CD4-positive, alpha-beta T cell treated with Interferon alpha-2 for 1 hour (primary cell): ENCODE measurements around the gene FAM229A.
A peak's percentile ranks its signal among the peaks of the same experiment; 100 is the strongest.
"Not testable (repeated sequence)": the region's sequence is repeated elsewhere in the genome, so short reads cannot be mapped to it uniquely, and the experiment has no call there.

Source experiments
- DNase-seq, 2 donors: peaks; one replicate each; pipeline ENCODE4 v3.0.0-alpha.2; 2020 to 2022

Gene FAM229A

DNA sequence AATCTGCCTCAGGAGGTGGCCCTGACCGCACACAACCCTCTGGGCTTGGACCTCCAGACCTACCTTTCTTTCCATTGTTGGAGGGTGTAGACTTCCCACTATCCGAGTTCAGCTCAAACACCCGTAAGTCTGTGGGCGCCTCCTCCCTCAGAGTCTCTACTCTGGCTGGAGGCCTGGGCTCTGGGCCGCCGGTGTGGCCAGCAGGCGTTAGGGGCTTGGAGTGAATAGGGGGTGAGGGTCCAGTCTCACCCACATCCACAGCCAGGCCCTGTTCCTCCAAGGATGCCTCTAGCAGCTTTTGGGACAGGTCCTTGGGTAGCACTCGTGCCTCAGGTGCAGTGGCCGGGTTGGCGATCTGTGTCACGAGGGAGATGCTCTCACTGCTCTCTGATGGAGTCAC lies 13.9 kb upstream of the FAM229A start:
- DNase-seq: no peak

DNA sequence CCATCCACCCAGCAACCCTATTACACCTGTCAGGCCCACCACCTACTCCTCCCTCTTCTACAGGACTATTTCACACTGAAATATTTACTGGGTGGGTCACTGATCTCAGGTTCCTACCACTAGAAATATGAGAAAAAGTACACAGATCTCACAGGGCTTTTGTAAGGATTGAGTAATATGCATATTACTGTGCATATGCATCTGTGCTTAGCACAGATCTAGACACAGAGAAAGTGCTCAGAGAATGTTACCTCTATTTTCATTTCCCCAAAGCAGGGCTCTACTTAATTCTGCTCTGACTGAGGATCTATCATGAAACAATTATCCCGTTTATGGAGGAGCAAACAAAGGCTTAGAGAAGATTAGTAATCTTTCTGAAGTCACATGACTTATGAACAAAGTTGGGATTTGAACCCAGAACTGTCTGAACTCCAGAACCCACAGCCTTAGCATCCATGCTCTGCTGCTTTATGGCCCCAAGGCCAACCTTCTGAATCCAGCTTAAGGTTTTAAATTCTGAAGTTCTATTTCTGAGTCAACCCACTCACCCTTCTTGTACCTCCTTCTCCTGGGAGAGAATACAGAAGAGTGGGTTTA lies 11.8 kb upstream of the FAM229A start:
- no peak for DNase-seq

- DNase-seq: peak; percentile 64 to 80
Observed at GRCh38 chr1:32372149-32372756, 10.0 kb upstream of the FAM229A start.

- no peak for DNase-seq
Observed at GRCh38 chr1:32367912-32368635, 5.8 kb upstream of the FAM229A start.

DNA sequence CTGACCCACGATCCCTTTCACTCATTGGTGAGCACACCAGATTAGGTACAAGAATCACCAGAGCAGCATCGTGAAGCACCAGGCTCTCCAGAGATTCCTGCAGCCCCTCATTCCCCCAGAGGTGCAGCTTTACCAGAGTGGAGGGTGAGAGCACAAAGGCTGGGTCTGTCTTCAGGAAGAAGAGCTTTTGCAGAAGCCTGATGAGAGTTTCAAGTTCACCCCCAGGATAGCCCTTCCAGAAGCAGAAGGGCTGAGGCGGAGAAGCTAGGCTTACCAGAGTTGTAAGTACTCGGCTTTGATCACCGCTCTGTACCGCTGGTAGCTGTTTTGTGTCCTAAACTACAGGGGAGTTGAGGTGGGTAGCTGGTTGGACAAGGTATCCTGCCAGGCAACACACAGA lies 3.2 kb upstream of the FAM229A start:
- DNase-seq: no peak

DNA sequence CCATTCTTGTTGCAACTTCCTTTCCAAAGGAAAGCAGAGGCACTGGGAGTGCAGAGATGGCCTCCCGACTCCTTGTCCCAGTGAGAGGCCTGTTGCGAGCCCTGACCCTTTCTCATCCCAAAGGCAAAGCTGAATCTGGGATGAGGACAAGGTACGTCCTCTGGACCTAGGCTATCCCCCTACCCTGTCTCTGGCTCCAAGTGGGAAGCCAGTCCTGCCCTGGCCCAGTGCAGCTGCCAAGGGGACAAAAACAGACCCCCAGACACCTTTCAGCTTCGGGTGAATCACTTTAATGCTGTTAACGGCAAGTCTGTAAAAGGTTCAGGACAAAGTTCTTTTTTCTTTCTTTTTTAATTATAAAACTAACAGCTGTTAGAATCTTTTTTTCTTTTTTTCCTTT lies 2.6 kb upstream of the FAM229A start:
- DNase-seq: no peak

DNA sequence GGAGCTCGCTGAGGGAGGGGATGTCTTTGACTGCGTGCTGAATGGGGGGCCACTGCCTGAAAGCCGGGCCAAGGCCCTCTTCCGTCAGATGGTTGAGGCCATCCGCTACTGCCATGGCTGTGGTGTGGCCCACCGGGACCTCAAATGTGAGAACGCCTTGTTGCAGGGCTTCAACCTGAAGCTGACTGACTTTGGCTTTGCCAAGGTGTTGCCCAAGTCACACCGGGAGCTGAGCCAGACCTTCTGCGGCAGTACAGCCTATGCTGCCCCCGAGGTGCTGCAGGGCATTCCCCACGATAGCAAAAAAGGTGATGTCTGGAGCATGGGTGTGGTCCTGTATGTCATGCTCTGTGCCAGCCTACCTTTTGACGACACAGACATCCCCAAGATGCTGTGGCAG lies 1.4 kb upstream of the FAM229A start:
- no peak for DNase-seq

DNA sequence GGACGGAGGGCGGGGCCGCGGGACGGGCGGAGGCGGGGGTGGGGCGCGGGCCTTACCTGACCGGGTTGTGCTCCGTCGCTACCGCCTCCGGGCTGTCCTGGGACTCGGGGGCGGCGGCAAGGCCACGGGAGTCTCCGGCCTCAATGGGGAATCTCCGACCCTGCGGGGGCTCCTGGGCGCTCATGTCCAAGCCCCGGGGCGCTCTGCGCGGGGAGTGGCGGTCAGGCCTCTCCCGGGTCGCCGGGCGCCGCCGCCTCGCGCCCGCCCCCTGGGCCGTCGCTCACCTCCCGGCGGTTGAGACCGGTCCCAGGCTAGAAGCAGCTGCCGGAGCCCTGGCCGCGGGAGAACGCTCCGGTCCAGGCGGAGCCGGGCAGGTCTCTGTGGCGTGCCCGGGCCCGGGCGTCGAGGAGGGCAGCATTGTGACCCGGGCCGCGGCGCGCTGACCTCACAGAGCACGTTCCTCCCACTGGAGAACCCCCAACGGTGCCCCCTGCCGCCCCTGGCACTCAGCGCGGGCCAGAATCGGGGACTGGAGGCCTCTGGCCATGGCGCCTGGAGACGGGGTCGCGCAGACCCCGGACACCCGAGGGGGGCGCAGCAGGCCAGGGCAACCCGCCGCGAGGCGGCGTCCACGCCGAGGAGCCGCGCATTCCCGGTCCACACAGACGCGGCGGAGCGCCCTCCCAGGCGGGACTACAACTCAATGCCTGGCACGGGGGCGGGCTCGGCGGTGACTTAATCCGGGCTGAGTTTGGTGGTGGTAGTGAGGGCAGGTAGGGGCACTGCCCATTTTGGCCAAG lies 411 bp downstream of the FAM229A start:
- peak; percentile 12 to 23 for DNase-seq

DNA sequence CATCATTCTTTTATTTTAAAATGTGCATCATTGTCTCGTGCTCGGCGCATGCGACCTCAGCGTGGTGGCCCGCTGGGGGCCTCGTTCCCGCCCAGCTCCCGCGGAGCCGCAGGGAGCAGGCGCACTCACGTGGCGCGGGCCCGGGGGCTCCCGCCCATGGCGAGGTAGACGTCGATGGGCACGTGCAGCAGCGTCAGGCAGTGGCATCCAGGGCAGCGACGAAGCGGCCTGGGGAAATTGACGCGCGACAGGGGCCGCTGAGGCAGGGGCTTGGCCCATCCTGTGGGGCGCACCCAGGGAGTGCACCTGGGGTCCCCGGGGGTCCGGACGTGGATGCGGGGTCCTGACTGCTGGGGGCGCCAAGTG lies 994 bp downstream of the FAM229A start:
- no peak for DNase-seq

DNA sequence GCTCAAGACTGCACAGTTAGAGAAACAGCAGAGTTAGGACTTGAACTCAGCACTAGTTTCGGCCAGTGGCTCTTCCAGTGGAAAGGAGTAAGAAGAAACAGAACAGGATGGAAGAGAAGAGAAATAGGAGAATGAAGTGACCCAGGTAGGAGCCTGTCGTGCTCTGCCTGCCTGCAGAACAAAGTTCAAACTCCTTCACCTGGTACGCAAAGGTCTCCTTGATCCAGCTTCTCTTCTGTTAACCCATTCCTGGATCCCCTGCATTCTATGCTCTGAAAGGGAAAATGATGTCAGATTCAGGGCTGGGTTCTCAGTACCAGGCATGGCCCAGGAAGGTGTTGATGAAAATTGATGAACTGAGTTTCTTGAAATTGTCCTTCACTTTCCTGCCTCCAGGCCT lies 3.9 kb downstream of the FAM229A start:
- DNase-seq: no peak

DNA sequence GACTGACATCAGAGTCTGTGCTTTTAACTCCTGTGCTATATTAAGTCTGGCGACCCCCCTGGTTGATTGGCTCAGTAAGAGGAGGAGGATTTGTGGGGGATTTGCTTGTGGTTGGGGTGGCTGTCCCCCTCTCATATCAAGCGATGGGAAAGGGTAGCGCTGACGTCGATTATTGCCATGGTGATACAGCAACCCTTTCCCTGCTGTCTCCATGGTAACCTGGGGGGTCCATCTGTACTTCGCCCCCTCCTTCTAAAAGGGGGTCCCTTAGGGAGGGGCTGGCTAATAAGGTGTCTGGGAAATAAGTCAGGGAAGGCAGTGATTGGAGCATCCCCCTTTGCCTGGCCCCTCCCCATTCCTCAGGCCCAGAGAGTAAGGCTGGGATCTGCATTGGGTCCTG lies 4.7 kb downstream of the FAM229A start:
- DNase-seq: no peak

- no peak for DNase-seq
Observed at GRCh38 chr1:32356478-32356877, 5.8 kb downstream of the FAM229A start.

DNA sequence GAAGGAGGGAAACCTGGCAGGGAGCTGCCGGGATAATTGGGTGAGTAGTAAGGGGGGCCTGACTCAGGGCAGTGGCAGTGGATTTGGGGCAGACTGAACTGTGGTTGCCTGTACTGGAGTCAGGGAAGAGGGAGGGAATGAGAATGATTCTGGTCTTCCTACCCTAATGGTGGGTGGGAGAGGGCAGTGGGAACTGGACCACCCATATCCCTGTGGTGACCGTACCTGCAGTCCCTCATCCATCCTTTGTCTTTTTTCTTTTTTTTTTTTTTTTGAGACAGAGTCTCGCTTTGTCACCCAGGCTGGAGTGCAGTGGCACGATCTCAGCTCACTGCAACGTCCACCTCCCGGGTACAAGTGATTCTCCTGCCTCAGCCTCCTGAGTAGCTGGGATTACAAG lies 6.5 kb downstream of the FAM229A start:
- DNase-seq: not testable (repeated sequence)

GRCh38 chr1:32353886-32354570 lies 8.3 kb downstream of the FAM229A start:
- no peak for DNase-seq

DNA sequence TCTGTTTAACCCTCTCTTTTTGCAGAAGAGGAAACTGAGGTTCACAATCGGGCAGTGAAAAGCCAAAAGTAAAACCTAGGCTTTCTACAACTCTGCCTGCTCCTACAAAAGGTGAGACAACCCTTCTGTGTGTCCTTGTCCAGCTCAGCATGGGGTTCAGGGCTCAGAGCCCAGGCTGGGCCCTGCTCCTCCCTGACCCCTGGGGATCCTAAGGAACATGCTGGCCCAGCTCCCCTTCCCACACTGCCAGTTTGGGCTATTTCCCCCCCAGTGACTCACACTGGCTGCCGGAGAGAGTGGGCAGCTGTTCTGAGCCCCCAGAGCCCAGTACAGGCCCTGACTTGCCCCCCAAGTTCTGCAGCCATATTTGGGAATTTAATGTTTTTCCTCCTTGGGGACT lies 8.9 kb downstream of the FAM229A start:
- no peak for DNase-seq

GRCh38 chr1:32352831-32353383 lies 9.4 kb downstream of the FAM229A start:
- no peak for DNase-seq

DNA sequence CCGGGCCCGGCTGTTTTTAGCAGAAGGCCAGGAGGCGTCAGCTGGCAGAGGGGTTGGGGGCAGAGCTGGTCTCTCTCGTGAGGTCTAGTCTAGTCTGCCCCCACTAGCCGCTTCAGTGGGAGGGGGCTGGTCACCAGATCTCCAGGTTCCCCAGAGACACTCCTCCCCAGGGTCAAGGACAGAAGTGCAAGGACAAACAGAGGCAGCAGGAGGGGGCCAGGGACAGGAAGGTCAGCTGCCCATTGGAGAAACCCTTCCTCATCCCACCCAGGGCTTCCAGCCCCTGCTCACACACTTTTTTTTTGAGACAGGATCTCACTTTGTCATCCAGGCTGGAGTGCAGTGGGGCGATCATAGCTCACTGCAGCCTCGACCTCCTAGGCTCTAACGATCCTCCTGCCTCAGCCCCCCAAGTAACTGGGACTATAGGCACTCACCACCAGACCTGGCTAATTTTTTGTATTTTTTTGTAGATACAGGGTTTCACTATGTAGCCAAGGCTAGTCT lies 10.0 kb downstream of the FAM229A start:
- DNase-seq: no peak

DNA sequence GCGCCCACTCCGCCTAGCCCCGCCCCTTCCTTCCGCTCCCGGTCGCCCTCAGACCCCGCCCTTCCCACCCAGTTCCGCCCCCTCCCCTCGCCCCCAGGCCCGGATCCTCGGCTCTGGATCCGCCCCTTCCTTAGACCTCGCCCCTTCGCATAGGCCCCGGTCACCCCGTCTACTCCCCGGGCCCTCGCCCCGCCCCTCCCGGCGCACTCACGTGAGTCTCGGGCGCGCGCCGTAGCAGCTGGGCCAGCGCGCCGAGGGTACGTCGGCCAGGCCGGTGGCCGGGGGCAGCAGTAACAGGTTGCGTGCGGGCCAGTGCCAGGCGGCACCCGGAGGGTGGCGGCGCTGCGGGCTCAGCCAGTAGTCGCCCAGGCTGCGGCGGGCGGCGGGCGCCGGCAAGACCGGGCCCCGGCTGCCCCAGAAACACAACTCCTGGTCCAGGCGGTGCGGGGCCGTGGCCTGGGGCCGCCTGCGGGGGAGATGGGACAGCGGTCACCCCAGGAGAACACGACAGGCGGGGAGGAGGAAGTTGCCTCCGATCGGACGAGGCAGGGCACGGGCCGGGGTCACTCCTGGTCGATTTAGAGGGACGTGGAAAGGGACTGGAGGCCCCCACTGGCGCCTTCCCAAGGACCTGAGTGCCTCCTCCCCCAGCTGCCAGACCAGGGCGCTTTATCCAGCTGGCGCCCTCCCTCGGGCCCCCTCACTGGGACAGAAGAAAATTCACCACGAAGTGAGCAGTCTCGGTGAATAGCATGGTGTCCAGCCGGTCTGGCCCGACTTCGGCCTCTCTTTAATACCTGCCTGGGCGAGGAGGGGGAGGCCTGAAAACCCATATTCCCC lies 10.7 kb downstream of the FAM229A start:
- peak; percentile 93 to 96 for DNase-seq

DNA sequence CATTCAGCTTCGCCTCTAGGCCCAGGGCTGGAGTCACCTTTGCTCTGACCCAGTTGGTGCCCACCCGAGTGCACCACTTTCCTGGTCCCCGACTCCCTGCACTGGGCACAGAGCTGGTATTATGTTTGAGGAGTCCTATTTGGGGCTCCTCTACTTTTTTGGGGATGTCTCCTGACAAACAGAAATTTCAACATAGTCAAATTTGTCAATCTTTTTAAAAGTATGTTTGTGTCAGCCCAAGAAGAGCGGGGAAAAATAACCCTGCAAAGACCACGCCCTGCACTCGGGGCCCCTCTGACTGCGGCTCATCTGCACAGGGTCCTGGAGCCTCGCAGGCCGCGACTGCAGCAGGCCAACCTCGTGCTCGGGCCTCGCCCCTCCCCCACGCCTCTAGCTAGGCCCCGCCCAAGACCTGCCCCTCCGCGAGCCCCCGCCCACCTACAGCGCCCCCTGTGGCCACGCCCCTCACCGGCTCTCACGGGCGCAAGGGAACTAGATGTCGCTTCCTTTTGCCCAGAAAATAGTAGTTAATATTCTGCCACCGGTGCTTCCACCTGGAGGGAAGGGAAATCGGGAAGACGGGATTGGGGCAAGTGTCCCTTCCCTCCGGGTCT lies 11.4 kb downstream of the FAM229A start:
- DNase-seq: no peak

DNA sequence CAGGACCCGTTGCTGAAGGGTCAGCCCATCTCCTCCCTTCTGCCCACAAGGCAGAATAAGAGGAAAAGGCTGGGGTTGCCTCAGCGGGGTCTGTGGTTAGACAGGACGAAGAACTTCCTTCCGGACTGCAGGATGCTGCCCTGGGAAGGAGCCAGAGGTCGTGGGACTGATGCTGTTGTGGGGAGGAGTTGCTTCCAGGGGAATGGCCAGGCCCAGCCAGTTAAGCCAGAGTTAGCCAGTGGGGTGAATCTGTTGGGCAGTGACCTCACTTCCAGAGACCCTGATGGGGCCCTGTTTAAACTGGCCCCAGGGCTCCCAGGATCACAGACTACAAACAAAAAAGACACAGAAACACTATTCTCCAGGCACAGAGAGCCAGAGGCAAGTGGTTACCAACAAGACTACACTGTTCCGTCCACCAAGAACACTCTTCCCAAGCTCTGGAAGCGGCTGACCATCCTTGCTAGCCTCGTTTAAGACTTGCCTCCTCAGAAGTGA lies 13.0 kb downstream of the FAM229A start:
- peak; percentile 4 to 12 for DNase-seq
